WTC11 (cell line): ENCODE measurements around the gene VWA8. TPM values are rescaled to one million over a fixed set of nuclear protein-coding genes. Genes with fewer than 3 reads are reported as not detected.

Experiments
- ATAC-seq: fragments of 200-7000 bp; cut with Tn5 transposase; 2 replicates; pipeline ENCODE4 v1.10.0; 2021; ENCODE audit warnings: mild to moderate bottlenecking, moderate library complexity
- CTCF ChIA-PET: fragments of 300-600 bp; sonication (Branson Sonifier 250); formaldehyde crosslinking; loops from one replicate; lab custom pipeline; 2021; ENCODE audit warnings: antibody characterized with exemption; lab: Charles Lee
- POLR2A ChIA-PET: fragments of 350-600 bp; sonication (Branson Sonifier 250); formaldehyde crosslinking; loops from one replicate; lab custom pipeline; 2021; ENCODE audit warnings: antibody characterized with exemption; lab: Charles Lee
- DNase-seq: peaks from one replicate; pipeline ENCODE4 v3.0.0; 2021; ENCODE audit warnings: low spot score
- H3K27ac Mint-ChIP-seq: 2 replicates; pipeline ENCODE4 v1.8.0; 2021; ENCODE audit warnings: mixed read lengths
- H3K27me3 Mint-ChIP-seq: 2 replicates; pipeline ENCODE4 v1.8.0; 2021; ENCODE audit warnings: low read depth, mild to moderate bottlenecking, moderate library complexity, mixed read lengths
- H3K36me3 Mint-ChIP-seq: 2 replicates; pipeline ENCODE4 v1.8.0; 2021; ENCODE audit warnings: mixed read lengths
- H3K4me1 Mint-ChIP-seq: 2 replicates; pipeline ENCODE4 v1.8.0; 2022; ENCODE audit warnings: mixed read lengths
- H3K4me3 Mint-ChIP-seq: 2 replicates; pipeline ENCODE4 v1.8.0; 2021; ENCODE audit warnings: mild to moderate bottlenecking, moderate library complexity, mixed read lengths
- H3K9me3 Mint-ChIP-seq: 2 replicates; pipeline ENCODE4 v1.8.0; 2021; ENCODE audit warnings: mixed read lengths
- ATF1 ChIP-seq: sonication (generic); formaldehyde crosslinking; IDR thresholded peaks from 2 replicates; pipeline ENCODE4 v1.8.1; 2023; ENCODE audit warnings: mild to moderate bottlenecking, moderate library complexity, missing genetic modification reagents
- ATF6 ChIP-seq: sonication (generic); formaldehyde crosslinking; IDR thresholded peaks from 2 replicates; pipeline ENCODE4 v1.8.1; 2023; ENCODE audit warnings: mild to moderate bottlenecking, missing genetic modification reagents
- FOXJ3 ChIP-seq: sonication (generic); formaldehyde crosslinking; IDR thresholded peaks from 2 replicates; pipeline ENCODE4 v1.9.0; 2021; ENCODE audit warnings: missing genetic modification reagents, mild to moderate bottlenecking, borderline replicate concordance
- FOXP4 ChIP-seq: sonication (generic); formaldehyde crosslinking; IDR thresholded peaks from 2 replicates; pipeline ENCODE4 v1.8.0; 2022; ENCODE audit warnings: mild to moderate bottlenecking, missing genetic modification reagents
- HMGXB4 ChIP-seq: sonication (generic); formaldehyde crosslinking; IDR thresholded peaks from 2 replicates; pipeline ENCODE4 v1.8.1; 2023; ENCODE audit warnings: mild to moderate bottlenecking, moderate library complexity, missing genetic modification reagents
- MXD4 ChIP-seq: fragments of 250-450 bp; sonication (Bioruptor Pico); IDR thresholded peaks from 2 replicates; pipeline ENCODE4 v1.8.0; 2021; ENCODE audit warnings: mild to moderate bottlenecking, moderate library complexity, borderline replicate concordance
- TP53 ChIP-seq: sonication (generic); formaldehyde crosslinking; IDR thresholded peaks from 2 replicates; pipeline ENCODE4 v1.8.1; 2023; ENCODE audit warnings: mild to moderate bottlenecking, missing genetic modification reagents
- USF2 ChIP-seq: sonication (generic); formaldehyde crosslinking; IDR thresholded peaks from 2 replicates; pipeline ENCODE4 v1.8.1; 2023; ENCODE audit warnings: mild to moderate bottlenecking, missing genetic modification reagents, moderate library complexity
- ZNF423 ChIP-seq: fragments of 250-450 bp; sonication (Bioruptor Pico); IDR thresholded peaks from 2 replicates; pipeline ENCODE4 v2.1.2; 2022; ENCODE audit warnings: mild to moderate bottlenecking, moderate library complexity
- total RNA-seq: library from RNA; stranded (reverse); gene quantifications from 3 replicates; pipeline ENCODE4 v1.2.3, GENCODE V29; 2021
- TF ChIP-seq, protein P1 (sequence below): sonication (generic); formaldehyde crosslinking; IDR thresholded peaks from 2 replicates; pipeline ENCODE4 v1.8.0; 2023; ENCODE audit warnings: missing genetic modification reagents, mild to moderate bottlenecking, borderline replicate concordance

Gene VWA8
- total RNA-seq, 1 experiment from 2014 or later, result 19.9 TPM

GRCh38 chr13:41934120-41934519, 26.8 kb downstream of the VWA8 start (continued):
- TF ChIP-seq, protein P1, sequence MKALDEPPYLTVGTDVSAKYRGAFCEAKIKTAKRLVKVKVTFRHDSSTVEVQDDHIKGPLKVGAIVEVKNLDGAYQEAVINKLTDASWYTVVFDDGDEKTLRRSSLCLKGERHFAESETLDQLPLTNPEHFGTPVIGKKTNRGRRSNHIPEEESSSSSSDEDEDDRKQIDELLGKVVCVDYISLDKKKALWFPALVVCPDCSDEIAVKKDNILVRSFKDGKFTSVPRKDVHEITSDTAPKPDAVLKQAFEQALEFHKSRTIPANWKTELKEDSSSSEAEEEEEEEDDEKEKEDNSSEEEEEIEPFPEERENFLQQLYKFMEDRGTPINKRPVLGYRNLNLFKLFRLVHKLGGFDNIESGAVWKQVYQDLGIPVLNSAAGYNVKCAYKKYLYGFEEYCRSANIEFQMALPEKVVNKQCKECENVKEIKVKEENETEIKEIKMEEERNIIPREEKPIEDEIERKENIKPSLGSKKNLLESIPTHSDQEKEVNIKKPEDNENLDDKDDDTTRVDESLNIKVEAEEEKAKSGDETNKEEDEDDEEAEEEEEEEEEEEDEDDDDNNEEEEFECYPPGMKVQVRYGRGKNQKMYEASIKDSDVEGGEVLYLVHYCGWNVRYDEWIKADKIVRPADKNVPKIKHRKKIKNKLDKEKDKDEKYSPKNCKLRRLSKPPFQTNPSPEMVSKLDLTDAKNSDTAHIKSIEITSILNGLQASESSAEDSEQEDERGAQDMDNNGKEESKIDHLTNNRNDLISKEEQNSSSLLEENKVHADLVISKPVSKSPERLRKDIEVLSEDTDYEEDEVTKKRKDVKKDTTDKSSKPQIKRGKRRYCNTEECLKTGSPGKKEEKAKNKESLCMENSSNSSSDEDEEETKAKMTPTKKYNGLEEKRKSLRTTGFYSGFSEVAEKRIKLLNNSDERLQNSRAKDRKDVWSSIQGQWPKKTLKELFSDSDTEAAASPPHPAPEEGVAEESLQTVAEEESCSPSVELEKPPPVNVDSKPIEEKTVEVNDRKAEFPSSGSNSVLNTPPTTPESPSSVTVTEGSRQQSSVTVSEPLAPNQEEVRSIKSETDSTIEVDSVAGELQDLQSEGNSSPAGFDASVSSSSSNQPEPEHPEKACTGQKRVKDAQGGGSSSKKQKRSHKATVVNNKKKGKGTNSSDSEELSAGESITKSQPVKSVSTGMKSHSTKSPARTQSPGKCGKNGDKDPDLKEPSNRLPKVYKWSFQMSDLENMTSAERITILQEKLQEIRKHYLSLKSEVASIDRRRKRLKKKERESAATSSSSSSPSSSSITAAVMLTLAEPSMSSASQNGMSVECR (CRISPR knock-in tag), result no peak
- TF ChIP-seq TP53 (CRISPR knock-in tag) (no peak), ATF6 (CRISPR knock-in tag) (no peak), ATF1 (CRISPR knock-in tag) (no peak), HMGXB4 (no peak)

DNA sequence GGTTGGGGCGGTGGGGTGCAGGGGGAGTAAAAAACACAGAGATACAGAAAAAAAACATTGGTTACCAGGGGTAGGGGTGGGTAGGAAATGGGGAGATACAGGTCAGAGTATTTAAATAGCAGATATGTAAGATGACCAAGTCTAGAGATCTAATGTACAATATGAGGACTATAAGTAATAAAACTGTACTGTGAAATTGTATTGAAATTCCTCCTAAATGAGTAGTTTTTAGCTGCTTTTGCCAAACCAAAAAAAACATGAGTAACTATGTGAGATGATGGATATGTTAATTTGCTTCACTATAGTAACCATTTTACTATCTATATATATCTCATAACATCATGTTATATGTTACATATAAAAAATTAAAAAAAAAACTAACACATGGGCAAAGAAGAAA, 29.6 kb downstream of the VWA8 start:
- no peak overlapping the region for H3K27ac Mint-ChIP-seq
- CTCF ChIA-PET, result interaction anchor here (0.6 to 1.3 kb wide), 2 partner anchors 11 to 113 kb away, joined by 4 read pairs; no protein-coding TSS in a partner anchor
- H3K36me3 Mint-ChIP-seq, result peaks cover 4% of the 10 kb centered on the region
- no peak for ATAC-seq
- peaks cover 4% of the 10 kb centered on the region; the same call in 1 of the 2 replicates for H3K4me1 Mint-ChIP-seq
- H3K27me3 Mint-ChIP-seq, result no peaks in the 10 kb centered on the region
- H3K9me3 Mint-ChIP-seq, result no peaks in the 10 kb centered on the region
- TF ChIP-seq, protein P1 (CRISPR knock-in tag), result no peak
- no peak for TF ChIP-seq FOXP4 (CRISPR knock-in tag)
- no peak for TF ChIP-seq FOXJ3 (CRISPR knock-in tag)
- TF ChIP-seq MXD4 (CRISPR knock-in tag), result no peak
- TF ChIP-seq USF2 (CRISPR knock-in tag), result no peak
- TF ChIP-seq ZNF423, result no peak
- TF ChIP-seq, all 79 proteins: peak for 0
- POLR2A ChIA-PET, result interaction anchor here (0.6 kb wide), 1 partner anchor 172 kb away, joined by 3 read pairs; no protein-coding TSS in a partner anchor
- no peak overlapping the region for H3K4me3 Mint-ChIP-seq
- DNase-seq, result no peak
